Left hindlimb (tissue), 1 donor: ENCODE results near the gene TTC27.
"Not testable (repeated sequence)": the region's sequence is repeated elsewhere in the genome, so short reads cannot be mapped to it uniquely, and the experiment has no call there.

Experiments
- DNase-seq: peaks from one replicate; pipeline ENCODE4 v3.0.0-alpha.2; 2018

TTC27 gene

GRCh38 chr2:32862269-32863055 is 234.6 kb downstream of the TTC27 start:
- no peak for DNase-seq

DNA sequence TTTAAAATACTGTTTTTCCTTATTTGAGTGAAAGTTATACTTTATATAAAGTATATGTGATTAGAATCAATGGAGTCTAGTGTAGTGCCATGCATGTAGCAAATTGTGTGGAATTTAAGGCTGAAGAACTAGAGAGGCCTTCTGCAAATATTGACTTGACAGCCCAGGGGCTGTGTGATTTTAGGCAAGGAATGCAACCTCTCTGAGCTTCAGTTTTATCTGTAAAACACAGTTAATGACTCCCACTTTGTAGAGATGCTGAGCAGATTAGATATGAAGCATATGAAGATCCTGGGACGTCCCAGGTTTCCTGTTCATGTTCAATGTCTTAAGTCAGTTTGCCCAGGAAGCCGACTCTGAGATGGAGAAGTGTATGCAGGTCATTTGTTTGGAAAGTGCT is 235.5 kb downstream of the TTC27 start:
- no peak for DNase-seq

- no peak for DNase-seq
Measured at GRCh38 chr2:32863803-32864202, 236.0 kb downstream of the TTC27 start.

DNA sequence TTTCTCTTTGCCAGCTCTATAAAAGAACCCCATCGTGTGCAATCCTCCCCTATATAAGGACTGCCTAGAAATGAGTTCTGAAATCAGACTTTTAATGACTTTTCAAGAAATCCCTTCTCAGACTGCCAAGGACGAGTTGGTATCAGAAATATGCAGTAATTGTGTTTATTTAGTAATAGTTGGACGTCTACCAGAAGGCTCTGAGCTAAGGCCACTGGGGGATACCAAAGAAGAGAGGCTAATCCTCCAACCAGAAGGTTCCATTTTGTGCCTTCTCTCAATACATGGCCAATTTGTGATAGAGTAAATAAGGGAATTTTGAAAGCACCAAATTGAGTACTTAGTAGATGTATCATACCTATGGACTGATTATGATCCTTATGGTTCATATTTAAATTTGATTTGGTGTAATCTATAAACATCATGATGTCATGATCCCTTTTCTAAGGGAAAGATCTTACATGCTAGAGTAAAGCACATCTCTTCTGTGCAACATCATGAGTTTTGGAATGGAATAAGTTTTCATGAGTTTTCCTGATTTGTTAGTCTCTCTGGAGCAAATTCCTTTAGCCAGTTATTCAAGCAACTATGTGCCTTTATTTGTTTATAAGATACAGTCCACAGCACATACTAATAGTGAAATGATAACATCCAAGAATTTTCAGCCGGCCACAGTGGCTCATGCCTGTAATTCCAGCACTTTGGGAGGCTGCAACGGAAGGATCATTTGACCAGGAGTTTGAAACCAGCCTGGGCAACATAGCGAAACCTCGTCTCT is 236.7 kb downstream of the TTC27 start:
- DNase-seq: no peak

DNA sequence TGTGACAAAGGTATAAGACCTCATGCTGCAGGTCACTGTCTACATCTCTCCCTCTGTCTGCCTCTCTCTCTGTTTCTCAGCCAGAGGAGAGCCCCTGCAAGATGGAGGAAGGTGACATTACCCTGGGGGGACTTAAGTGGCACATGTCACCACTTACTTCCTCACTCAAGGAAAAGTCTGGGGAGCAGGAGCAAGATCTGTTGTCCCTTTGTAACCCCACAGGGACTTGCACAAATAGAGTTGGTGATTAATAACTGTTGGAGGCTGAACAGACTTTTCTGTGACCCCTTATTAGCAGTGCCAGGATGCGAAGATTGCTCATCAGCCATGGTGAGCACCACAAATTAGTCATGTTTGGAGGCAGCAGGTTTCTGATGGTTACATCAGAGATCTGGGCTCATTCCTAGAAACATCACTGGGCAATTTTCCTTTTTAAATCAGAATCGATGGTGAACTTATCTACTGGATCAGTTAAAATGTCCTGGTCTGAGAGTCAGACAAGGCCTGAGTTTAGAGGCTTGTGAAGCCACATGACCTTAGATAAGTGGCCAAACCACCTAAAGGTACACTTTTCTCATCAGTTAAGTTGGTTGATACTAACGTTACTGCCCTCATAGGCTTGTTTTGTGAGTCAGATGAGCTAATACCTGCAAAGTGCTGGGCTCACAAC is 237.7 kb downstream of the TTC27 start:
- no peak for DNase-seq

DNA sequence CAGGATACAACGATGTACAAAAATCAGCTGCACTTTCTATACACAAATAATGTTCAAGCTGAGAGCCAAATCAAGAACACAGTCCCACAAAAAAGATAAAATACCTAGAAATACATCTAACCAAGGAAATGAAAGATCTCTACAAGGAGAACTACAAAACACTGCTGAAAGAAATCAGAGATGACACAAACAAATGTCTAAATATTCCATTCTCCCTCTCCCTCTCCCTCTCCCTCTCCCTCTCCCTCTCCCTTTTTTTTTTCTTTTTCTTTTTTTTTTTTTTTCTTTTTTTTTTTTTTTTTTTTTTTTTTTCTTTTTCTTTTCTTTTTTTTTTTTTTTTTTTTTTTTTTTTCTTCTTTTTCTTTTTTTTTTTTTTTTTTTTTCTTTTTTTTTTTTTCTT is 238.6 kb downstream of the TTC27 start:
- DNase-seq: not testable (repeated sequence)
